Measurements from ENCODE around the gene CACYBP. TPM values are rescaled to one million over a fixed set of nuclear protein-coding genes. Genes with fewer than 3 reads are reported as not detected.

Gene CACYBP
- total and polyA plus RNA-seq, 2 of the 8 experiments (the other 6 are each of a cell fraction or from before 2014, with no cell fraction given), result 28.3 to 247 TPM

- Histone ChIP-seq H4K8ac (ENCODE audit: extremely low read depth, insufficient read depth, low read length) (no peak overlapping the region), H2AK5ac (ENCODE audit: low read depth, low read length) (no peak overlapping the region), H2BK12ac (ENCODE audit: low read depth, low read length) (no peak overlapping the region), H2BK120ac (replicated peaks; ENCODE audit: low read depth, low read length) (no peak overlapping the region), H3K9me3 (ENCODE audit: insufficient read depth in 2 of 2, low read depth in 1 of 2, low read length in 1 of 2) (no peaks in the 10 kb centered on the region), H3K36me3 (ENCODE audit: control insufficient read depth in 2 of 4, insufficient read depth in 4 of 4, low read length in 3 of 4) (peaks cover 0 to 27% (median 8%) of the 10 kb centered on the region in 4 experiments; a peak in 6 of 8 replicates), H4K20me1 (replicated peaks in 1 of 2; ENCODE audit: control insufficient read depth in 1 of 2, insufficient read depth in 2 of 2, low read length in 2 of 2) (peaks cover 0 to 1% of the 10 kb centered on the region in 2 experiments), H2BK5ac (ENCODE audit: low read depth, low read length) (no peak overlapping the region), H3K27ac (ENCODE audit: low read depth, low read length) (no peak overlapping the region), H2AFZ (ENCODE audit: low read length) (no peak overlapping the region), H3K18ac (ENCODE audit: extremely low read depth, low read length) (no peak overlapping the region), H3K27me3 (replicated peaks in 1 of 4; ENCODE audit: control insufficient read depth in 3 of 4, extremely low read depth in 1 of 4, insufficient read depth in 3 of 4, low read length in 3 of 4) (no peaks in the 10 kb centered on the region), H3K4me2 (ENCODE audit: insufficient read depth in 1 of 2, low read depth in 2 of 2, low read length in 2 of 2) (no peak overlapping the region), H4K5ac (ENCODE audit: insufficient read length, low read depth, low read length) (no peak overlapping the region), H3K4ac (replicated peaks; ENCODE audit: insufficient read length, low read depth, low read length) (no peak overlapping the region), H3K79me1 (ENCODE audit: low read depth, low read length) (peaks cover 7% of the 10 kb centered on the region), H3K23ac (ENCODE audit: insufficient read length) (no peak overlapping the region), H3K23me2 (ENCODE audit: low read depth, low read length) (peaks cover 6% of the 10 kb centered on the region; the same call in 1 of the 2 replicates), H4K91ac (replicated peaks; ENCODE audit: insufficient read length, low read length) (no peak overlapping the region), H3K4me1 (replicated peaks in 1 of 4; ENCODE audit: control insufficient read depth in 3 of 4, insufficient read depth in 4 of 4, low read length in 3 of 4) (no peaks in the 10 kb centered on the region), H3K14ac (ENCODE audit: insufficient read length) (no peak overlapping the region), H3K56ac (replicated peaks; ENCODE audit: insufficient read length, low read depth, low read length) (no peak overlapping the region), H2BK15ac (ENCODE audit: low read length) (no peak overlapping the region), H3K4me3 (ENCODE audit: extremely low read depth in 1 of 4, insufficient read depth in 2 of 4, low read depth in 3 of 4, low read length in 4 of 4) (no peak overlapping the region), H2BK20ac (ENCODE audit: low read length) (no peak overlapping the region), H3K79me2 (ENCODE audit: control insufficient read depth in 1 of 2, insufficient read depth in 2 of 2, low read length in 2 of 2) (peaks cover 0 to 23% of the 10 kb centered on the region in 2 experiments; a peak in 2 of 4 replicates), H3K9ac (replicated peaks in 1 of 4; ENCODE audit: extremely low read depth in 1 of 4, low read depth in 3 of 4, low read length in 3 of 4) (no peak overlapping the region)
- WGBS, 2 experiments (ENCODE audit: extremely low coverage in 1 of 2, insufficient coverage in 1 of 2, insufficient read length in 1 of 2, insufficient replicate concordance in 2 of 2, low coverage in 1 of 2, low lambda C conversion rate in 2 of 2, missing lambda C conversion rate in 1 of 2), result 85% methylated on average over 3 of the region's 3 CpGs; no CpG with 5 or more reads in 1 of the 2 experiments
- DNase-seq (ENCODE audit: low read depth in 1 of 2, low spot score in 2 of 2), result no peak
- ChIA-PET POLR2A (ENCODE audit: partially characterized antibody) (no interaction called here), CTCF (ENCODE audit: partially characterized antibody) (interaction anchor here (1.1 kb wide), 1 partner anchor 21 kb away, joined by 3 read pairs; no protein-coding TSS in a partner anchor)
- FAIRE-seq, result no peak
- TF ChIP-seq SUZ12 (IDR thresholded peaks at IDR 0.05; ENCODE audit: low read length), result no peak
- TF ChIP-seq HDAC2 (IDR thresholded peaks at IDR 0.05; ENCODE audit: borderline replicate concordance in 1 of 2, low read depth in 2 of 2, low read length in 2 of 2), result no peak
- no peak for TF ChIP-seq RFX5 (IDR thresholded peaks at IDR 0.05; ENCODE audit: borderline replicate concordance, low read depth, low read length)
- no peak for TF ChIP-seq BCL11A (IDR thresholded peaks at IDR 0.05; ENCODE audit: low read depth in 2 of 2, low read length in 2 of 2)
- no peak for TF ChIP-seq YY1 (IDR thresholded peaks at IDR 0.05; ENCODE audit: low read depth, low read length)
- no peak for TF ChIP-seq CHD2 (IDR thresholded peaks at IDR 0.05; ENCODE audit: low read length)
- no peak for TF ChIP-seq TAF1 (IDR thresholded peaks at IDR 0.05; ENCODE audit: low read depth, low read length)
- no peak for TF ChIP-seq CTBP2 (IDR thresholded peaks at IDR 0.05; ENCODE audit: borderline replicate concordance, insufficient read depth, insufficient read length, low read length)
- no peak for TF ChIP-seq CBX5 (IDR thresholded peaks at IDR 0.05; ENCODE audit: low read depth, low read length)
- no peak for TF ChIP-seq GTF2F1 (IDR thresholded peaks at IDR 0.05; ENCODE audit: borderline replicate concordance, low read depth, low read length)
- no peak for TF ChIP-seq CBX8 (IDR thresholded peaks at IDR 0.05; ENCODE audit: borderline replicate concordance, low read depth, low read length)
- no peak for TF ChIP-seq USF2 (IDR thresholded peaks at IDR 0.05; ENCODE audit: low read length)
- TF ChIP-seq ASH2L (IDR thresholded peaks at IDR 0.05; ENCODE audit: low read length), result no peak
Measured at GRCh38 chr1:175019524-175019923, 19.8 kb downstream of the CACYBP start.
